ENCODE data around the gene KIF1B.

The KIF1B gene

DNA sequence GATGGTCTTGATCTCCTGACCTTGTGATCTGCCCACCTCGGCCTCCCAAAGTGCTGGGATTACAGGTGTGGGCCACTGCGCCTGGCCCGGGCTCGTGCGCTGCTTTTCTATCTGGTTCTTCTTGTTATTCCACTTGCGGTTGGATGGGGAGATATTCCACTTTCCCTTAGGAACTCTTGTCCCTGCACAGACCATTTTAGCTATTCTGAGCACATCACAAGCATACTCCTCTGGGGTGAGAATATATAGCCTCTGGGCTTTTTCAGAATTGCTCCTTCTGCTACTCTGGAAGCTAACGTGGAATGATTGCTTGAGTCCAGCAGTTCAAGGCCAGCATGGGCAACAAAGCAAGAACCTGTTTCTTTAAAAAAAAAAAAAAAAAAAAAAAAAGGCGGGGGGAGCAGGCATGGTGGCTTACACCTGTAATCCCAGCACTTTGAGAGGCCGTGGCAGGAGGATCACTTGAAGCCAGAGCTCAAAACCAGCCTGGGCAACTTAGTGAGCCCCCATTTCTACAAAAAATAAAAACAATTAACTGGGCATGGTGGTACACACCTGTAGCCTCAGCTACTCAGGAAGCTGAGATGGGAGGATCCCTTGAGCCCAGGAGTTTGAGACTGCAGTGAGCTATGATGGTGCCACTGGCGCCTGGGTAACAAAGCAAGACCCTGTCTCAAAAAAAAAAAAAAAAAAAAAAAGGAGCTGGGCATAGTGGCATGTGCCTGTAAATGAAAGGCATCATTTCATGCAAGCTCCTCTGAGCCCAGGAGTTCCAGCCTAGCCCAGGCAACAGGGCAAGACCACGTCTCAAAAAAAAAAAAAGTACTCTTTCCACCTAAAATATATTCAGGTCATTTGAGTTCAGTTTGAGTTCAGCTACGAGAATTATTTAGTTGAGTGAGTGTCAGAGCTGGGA lies 176.6 kb downstream of the KIF1B start:
- no peaks in the 10 kb centered on the region for H3K27me3 ChIP-seq (ENCODE audit: low read length)
- no peaks in the 10 kb centered on the region for H3F3A ChIP-seq (ENCODE audit: insufficient read depth)
- no peaks in the 10 kb centered on the region for H3K79me2 ChIP-seq (ENCODE audit: insufficient read depth, low read length)
- H3K9ac ChIP-seq (ENCODE audit: low read length) = no peak overlapping the region
- TF ChIP-seq, protein P1, sequence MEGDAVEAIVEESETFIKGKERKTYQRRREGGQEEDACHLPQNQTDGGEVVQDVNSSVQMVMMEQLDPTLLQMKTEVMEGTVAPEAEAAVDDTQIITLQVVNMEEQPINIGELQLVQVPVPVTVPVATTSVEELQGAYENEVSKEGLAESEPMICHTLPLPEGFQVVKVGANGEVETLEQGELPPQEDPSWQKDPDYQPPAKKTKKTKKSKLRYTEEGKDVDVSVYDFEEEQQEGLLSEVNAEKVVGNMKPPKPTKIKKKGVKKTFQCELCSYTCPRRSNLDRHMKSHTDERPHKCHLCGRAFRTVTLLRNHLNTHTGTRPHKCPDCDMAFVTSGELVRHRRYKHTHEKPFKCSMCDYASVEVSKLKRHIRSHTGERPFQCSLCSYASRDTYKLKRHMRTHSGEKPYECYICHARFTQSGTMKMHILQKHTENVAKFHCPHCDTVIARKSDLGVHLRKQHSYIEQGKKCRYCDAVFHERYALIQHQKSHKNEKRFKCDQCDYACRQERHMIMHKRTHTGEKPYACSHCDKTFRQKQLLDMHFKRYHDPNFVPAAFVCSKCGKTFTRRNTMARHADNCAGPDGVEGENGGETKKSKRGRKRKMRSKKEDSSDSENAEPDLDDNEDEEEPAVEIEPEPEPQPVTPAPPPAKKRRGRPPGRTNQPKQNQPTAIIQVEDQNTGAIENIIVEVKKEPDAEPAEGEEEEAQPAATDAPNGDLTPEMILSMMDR (IDR thresholded peaks at IDR 0.05; ENCODE audit: insufficient read depth, low read length, poor library complexity, severe bottlenecking) = no peak
- no peak for TF ChIP-seq EZH2phosphoT487 (conservative IDR thresholded peaks at IDR 0.05; ENCODE audit: low read length)
- H4K20me1 ChIP-seq (ENCODE audit: low read depth, low read length) = no peaks in the 10 kb centered on the region
- no peaks in the 10 kb centered on the region for H3K9me3 ChIP-seq (ENCODE audit: insufficient read depth, low read length)
- H3K27ac ChIP-seq (ENCODE audit: low read depth, low read length) = no peak overlapping the region
- no peak overlapping the region for H2AFZ ChIP-seq (ENCODE audit: low read depth, low read length, severe bottlenecking)
- no peaks in the 10 kb centered on the region for H3K36me3 ChIP-seq (ENCODE audit: low read length)
- H3K4me2 ChIP-seq (ENCODE audit: low read depth, low read length, poor library complexity, severe bottlenecking) = no peak overlapping the region
- no peak overlapping the region for H3K4me3 ChIP-seq (ENCODE audit: insufficient read depth, low read length, poor library complexity, severe bottlenecking)
- no peaks in the 10 kb centered on the region for H3K9me2 ChIP-seq (replicated peaks; ENCODE audit: insufficient read depth, low read length)

DNA sequence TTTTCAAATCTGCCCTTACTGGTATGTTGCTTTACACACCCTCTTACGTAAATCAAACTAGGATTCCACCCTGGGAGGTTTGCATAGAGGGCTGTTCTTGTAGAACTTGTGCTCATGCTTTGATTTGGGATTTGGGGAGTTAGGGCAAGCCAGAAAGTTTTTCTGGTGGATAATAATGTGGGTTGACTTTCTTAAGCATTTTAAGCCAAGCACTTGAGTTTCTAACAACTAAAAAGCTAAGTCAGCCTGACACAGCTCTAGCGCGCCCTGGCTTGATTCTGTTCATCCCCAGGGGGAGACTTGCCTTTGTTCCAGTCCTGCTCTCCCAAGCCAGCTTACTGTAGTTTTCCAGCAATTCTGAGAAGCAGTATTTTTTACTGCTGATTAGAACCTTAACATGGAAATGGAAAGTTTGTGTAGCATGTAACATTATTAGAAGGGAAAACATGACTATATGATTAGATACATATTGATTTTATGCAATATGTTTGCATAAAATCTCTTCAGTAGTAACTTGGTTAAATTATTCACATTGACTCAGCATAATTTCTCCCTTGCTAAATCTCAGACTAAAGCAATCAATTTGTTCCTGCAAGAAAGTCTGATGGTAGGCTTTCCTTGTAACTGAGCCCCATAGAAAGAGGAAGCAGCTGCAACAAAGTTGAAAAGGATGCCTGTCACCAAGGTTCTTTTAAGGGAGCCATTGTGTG lies 177.5 kb downstream of the KIF1B start:
- Histone ChIP-seq H3F3A (ENCODE audit: insufficient read depth) (no peaks in the 10 kb centered on the region), H3K9ac (ENCODE audit: low read length) (no peak overlapping the region), H3K9me3 (ENCODE audit: insufficient read depth, low read length) (no peaks in the 10 kb centered on the region), H3K27ac (ENCODE audit: low read depth, low read length) (no peak overlapping the region), H3K79me2 (ENCODE audit: insufficient read depth, low read length) (no peaks in the 10 kb centered on the region), H2AFZ (ENCODE audit: low read depth, low read length, severe bottlenecking) (peak overlapping the region; percentile 9), H3K9me2 (replicated peaks; ENCODE audit: insufficient read depth, low read length) (no peaks in the 10 kb centered on the region), H3K27me3 (ENCODE audit: low read length) (no peaks in the 10 kb centered on the region), H3K4me3 (ENCODE audit: insufficient read depth, low read length, poor library complexity, severe bottlenecking) (no peak overlapping the region), H3K36me3 (ENCODE audit: low read length) (no peaks in the 10 kb centered on the region), H3K4me2 (ENCODE audit: low read depth, low read length, poor library complexity, severe bottlenecking) (peak overlapping the region; percentile 22), H4K20me1 (ENCODE audit: low read depth, low read length) (no peaks in the 10 kb centered on the region)
- TF ChIP-seq EZH2phosphoT487 (conservative IDR thresholded peaks at IDR 0.05; ENCODE audit: low read length) = no peak
- TF ChIP-seq, protein P1 (IDR thresholded peaks at IDR 0.05; ENCODE audit: insufficient read depth, low read length, poor library complexity, severe bottlenecking) = no peak

DNA sequence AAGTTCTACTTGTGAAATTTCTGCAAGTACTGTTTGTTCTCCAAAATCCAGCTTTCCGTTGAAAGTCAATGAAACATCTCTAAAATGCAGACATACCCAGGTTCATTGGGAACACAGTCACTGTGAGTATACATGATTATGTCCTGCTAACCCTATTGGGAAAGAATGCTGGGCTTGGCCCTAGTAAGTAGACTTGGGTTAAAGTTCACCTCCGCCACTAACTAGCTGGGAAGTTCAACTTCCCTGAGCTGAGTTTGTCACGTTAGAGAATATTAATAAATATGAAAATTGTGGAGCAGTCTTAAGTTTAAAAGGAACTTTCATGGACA lies 178.0 kb downstream of the KIF1B start:
- Histone ChIP-seq H3K27ac (ENCODE audit: low read depth, low read length) (no peak overlapping the region), H2AFZ (ENCODE audit: low read depth, low read length, severe bottlenecking) (no peak overlapping the region), H3K27me3 (ENCODE audit: low read length) (no peaks in the 10 kb centered on the region), H3F3A (ENCODE audit: insufficient read depth) (no peaks in the 10 kb centered on the region), H3K4me2 (ENCODE audit: low read depth, low read length, poor library complexity, severe bottlenecking) (peak overlapping the region; percentile 22), H3K36me3 (ENCODE audit: low read length) (no peaks in the 10 kb centered on the region), H4K20me1 (ENCODE audit: low read depth, low read length) (no peaks in the 10 kb centered on the region), H3K79me2 (ENCODE audit: insufficient read depth, low read length) (no peaks in the 10 kb centered on the region), H3K9me3 (ENCODE audit: insufficient read depth, low read length) (no peaks in the 10 kb centered on the region), H3K9me2 (replicated peaks; ENCODE audit: insufficient read depth, low read length) (no peaks in the 10 kb centered on the region), H3K9ac (ENCODE audit: low read length) (no peak overlapping the region), H3K4me3 (ENCODE audit: insufficient read depth, low read length, poor library complexity, severe bottlenecking) (no peak overlapping the region)
- TF ChIP-seq, protein P1 (IDR thresholded peaks at IDR 0.05; ENCODE audit: insufficient read depth, low read length, poor library complexity, severe bottlenecking) = no peak
- no peak for TF ChIP-seq EZH2phosphoT487 (conservative IDR thresholded peaks at IDR 0.05; ENCODE audit: low read length)
